ENCODE data around the gene FOXF1.

Gene FOXF1

GRCh38 chr16:86481607-86482006, 28.7 kb upstream of the FOXF1 start:
- DNase-seq (no peak), ATAC-seq (no peak)
- Mint-ChIP-seq H3K27ac (no peak overlapping the region), H3K4me3 (no peak overlapping the region), H3K4me1 (no peaks in the 10 kb centered on the region), H3K9me3 (peaks cover 4 to 11% of the 10 kb centered on the region in 2 donors), H3K27me3 (peaks cover 48% of the 10 kb centered on the region)

GRCh38 chr16:86484240-86484639, 26.1 kb upstream of the FOXF1 start:
- Mint-ChIP-seq H3K4me1 (no peaks in the 10 kb centered on the region), H3K4me3 (no peak overlapping the region), H3K27ac (no peak overlapping the region), H3K27me3 (peaks cover 48% of the 10 kb centered on the region), H3K9me3 (peaks cover 4 to 11% of the 10 kb centered on the region in 2 donors)
- ATAC-seq (no peak), DNase-seq (no peak)

- no peak for ATAC-seq
- Mint-ChIP-seq H3K4me1 (no peaks in the 10 kb centered on the region), H3K4me3 (no peak overlapping the region), H3K27me3 (peaks cover 63% of the 10 kb centered on the region), H3K9me3 (peaks cover 4 to 11% of the 10 kb centered on the region in 2 donors), H3K27ac (no peak overlapping the region)
- no peak for DNase-seq
These were observed 24.6 kb upstream of the FOXF1 start for GRCh38 chr16:86485746-86486145.

GRCh38 chr16:86490859-86491639, 19.3 kb upstream of the FOXF1 start:
- ATAC-seq (no peak), DNase-seq (no peak)
- no peaks in the 10 kb centered on the region for H3K9me3 Mint-ChIP-seq
- peaks cover 89% of the 10 kb centered on the region for H3K27me3 Mint-ChIP-seq
- H3K4me3 Mint-ChIP-seq: no peak overlapping the region
- peaks cover 6% of the 10 kb centered on the region for H3K4me1 Mint-ChIP-seq
- no peak overlapping the region for H3K27ac Mint-ChIP-seq

- Mint-ChIP-seq H3K4me1 (peaks cover 11% of the 10 kb centered on the region), H3K27me3 (peaks cover 89% of the 10 kb centered on the region), H3K9me3 (no peaks in the 10 kb centered on the region), H3K27ac (no peak overlapping the region), H3K4me3 (no peak overlapping the region)
- no peak for ATAC-seq
- no peak for DNase-seq
These were observed 18.7 kb upstream of the FOXF1 start for GRCh38 chr16:86491640-86492023.

- Mint-ChIP-seq H3K27me3 (peaks cover 93% of the 10 kb centered on the region), H3K9me3 (no peaks in the 10 kb centered on the region), H3K4me1 (peaks cover 11% of the 10 kb centered on the region), H3K4me3 (no peak overlapping the region), H3K27ac (no peak overlapping the region)
- ATAC-seq (no peak), DNase-seq (no peak)
These were observed 17.9 kb upstream of the FOXF1 start for GRCh38 chr16:86492267-86492960.

- Mint-ChIP-seq H3K27ac (no peak overlapping the region), H3K4me3 (no peak overlapping the region), H3K27me3 (peaks cover 93% of the 10 kb centered on the region), H3K4me1 (peaks cover 11% of the 10 kb centered on the region), H3K9me3 (no peaks in the 10 kb centered on the region)
- DNase-seq (no peak), ATAC-seq (no peak)
These were observed 17.2 kb upstream of the FOXF1 start for GRCh38 chr16:86492961-86493629.

- no peak for ATAC-seq
- H3K4me1 Mint-ChIP-seq: peaks cover 11% of the 10 kb centered on the region
- H3K27ac Mint-ChIP-seq: no peak overlapping the region
- no peak overlapping the region for H3K4me3 Mint-ChIP-seq
- peaks cover 97% of the 10 kb centered on the region for H3K27me3 Mint-ChIP-seq
- no peaks in the 10 kb centered on the region for H3K9me3 Mint-ChIP-seq
- no peak for DNase-seq
These were observed 16.2 kb upstream of the FOXF1 start for GRCh38 chr16:86494039-86494564.

- ATAC-seq: no peak
- Mint-ChIP-seq H3K4me3 (no peak overlapping the region), H3K4me1 (peaks cover 11% of the 10 kb centered on the region), H3K9me3 (no peaks in the 10 kb centered on the region), H3K27me3 (peaks cover 97% of the 10 kb centered on the region), H3K27ac (no peak overlapping the region)
- no peak for DNase-seq
These were observed 15.6 kb upstream of the FOXF1 start for GRCh38 chr16:86494565-86495356.

- peaks cover 97% of the 10 kb centered on the region for H3K27me3 Mint-ChIP-seq
- ATAC-seq (no peak), DNase-seq (no peak)
- H3K9me3 Mint-ChIP-seq: no peaks in the 10 kb centered on the region
- no peak overlapping the region for H3K27ac Mint-ChIP-seq
- peaks cover 11% of the 10 kb centered on the region for H3K4me1 Mint-ChIP-seq
- no peak overlapping the region for H3K4me3 Mint-ChIP-seq
These were observed 15.0 kb upstream of the FOXF1 start for GRCh38 chr16:86495357-86495701.

GRCh38 chr16:86495756-86496261, 14.5 kb upstream of the FOXF1 start:
- Mint-ChIP-seq H3K27ac (peak overlapping the region in 1 of 2 donors; percentile 23), H3K4me3 (no peak overlapping the region), H3K9me3 (no peaks in the 10 kb centered on the region), H3K4me1 (peaks cover 11% of the 10 kb centered on the region), H3K27me3 (peaks cover 97% of the 10 kb centered on the region)
- no peak for ATAC-seq
- DNase-seq: no peak

GRCh38 chr16:86496262-86496928, 13.9 kb upstream of the FOXF1 start:
- Mint-ChIP-seq H3K4me1 (peaks cover 11% of the 10 kb centered on the region), H3K4me3 (no peak overlapping the region), H3K9me3 (no peaks in the 10 kb centered on the region), H3K27me3 (peaks cover 97% of the 10 kb centered on the region), H3K27ac (peak overlapping the region in 1 of 2 donors; percentile 34)
- no peak for DNase-seq
- no peak for ATAC-seq

- H3K4me3 Mint-ChIP-seq: no peak overlapping the region
- no peaks in the 10 kb centered on the region for H3K9me3 Mint-ChIP-seq
- H3K4me1 Mint-ChIP-seq: peaks cover 11% of the 10 kb centered on the region
- peak overlapping the region in 1 of 2 donors; percentile 34 for H3K27ac Mint-ChIP-seq
- H3K27me3 Mint-ChIP-seq: peaks cover 97% of the 10 kb centered on the region
- no peak for DNase-seq
- ATAC-seq: no peak
These were observed 13.3 kb upstream of the FOXF1 start for GRCh38 chr16:86496929-86497461.

- no peak for DNase-seq
- Mint-ChIP-seq H3K27ac (no peak overlapping the region), H3K27me3 (peaks cover 97% of the 10 kb centered on the region), H3K4me3 (no peak overlapping the region), H3K4me1 (peaks cover 11% of the 10 kb centered on the region), H3K9me3 (no peaks in the 10 kb centered on the region)
- ATAC-seq: no peak
These were observed 12.7 kb upstream of the FOXF1 start for GRCh38 chr16:86497551-86498021.

Data from stimulated activated naive CD8-positive, alpha-beta T cell treated with anti-CD3 and anti-CD28 coated beads, Interleukin-15, amount 100 ng/mL, for 72 hours (primary cell).